ENCODE measurements around the gene VCAM1.
"Not testable (repeated sequence)": the region's sequence is repeated elsewhere in the genome, so short reads cannot be mapped to it uniquely, and the experiment has no call there.

DNA sequence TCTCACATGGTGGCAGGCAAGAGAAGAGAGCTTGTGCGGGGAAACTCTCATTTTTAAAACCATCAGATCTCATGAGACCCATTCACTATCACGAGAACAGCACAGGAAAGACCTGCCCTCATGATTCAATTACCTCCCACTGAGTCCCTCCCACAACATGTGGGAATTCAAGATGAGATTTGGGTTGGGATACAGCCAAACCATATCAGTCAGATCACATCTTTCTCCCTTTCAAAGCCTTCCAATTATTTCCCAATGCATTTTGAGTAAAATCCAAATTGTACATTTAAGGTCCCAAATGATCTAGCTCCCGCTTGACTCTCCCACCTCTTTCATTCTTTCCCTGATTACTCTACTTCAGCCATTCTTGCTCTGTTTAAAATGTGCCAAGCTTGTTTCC, 62.2 kb downstream of the VCAM1 start:
- not testable (repeated sequence) for TF ChIP-seq TRIM28 (IDR thresholded peaks at IDR 0.05); CREM (IDR thresholded peaks at IDR 0.05; ENCODE audit: low read depth); TFAM (CRISPR knock-in tag; conservative IDR thresholded peaks at IDR 0.05); CTCF (IDR thresholded peaks at IDR 0.05 in 2 of 3, conservative IDR thresholded peaks at IDR 0.05 in 1 of 3; ENCODE audit: insufficient read depth in 2 of 3, low read depth in 1 of 3, low read length in 3 of 3)

Data from K562 (cell line).